Brain microvascular endothelial cell (primary cell): ENCODE data around the gene FBXL17.

ENCODE experiments used
- DNase-seq: peaks from one replicate; pipeline ENCODE4 v3.0.0-alpha.2; 2020
- H3K27ac ChIP-seq: fragments of 250-450 bp; sonication (Bioruptor Pico); 2 replicates; pipeline ENCODE4 v1.5.1; 2020; ENCODE audit warnings: mild to moderate bottlenecking, moderate library complexity
- H3K27me3 ChIP-seq: fragments of 250-450 bp; sonication (Bioruptor Pico); replicated peaks from 2 replicates; pipeline ENCODE4 v1.5.1; 2020; ENCODE audit warnings: mild to moderate bottlenecking
- H3K36me3 ChIP-seq: fragments of 250-450 bp; sonication (Bioruptor Pico); replicated peaks from 2 replicates; pipeline ENCODE4 v1.5.1; 2020; ENCODE audit warnings: mild to moderate bottlenecking
- H3K4me3 ChIP-seq: 2 replicates; pipeline ENCODE4 v1.5.1; 2011; ENCODE audit warnings: low read depth, mild to moderate bottlenecking, control low read depth, low read length, moderate library complexity
- in situ Hi-C: cut with HindIII; loops from 2 replicates; pipeline ENCODE4 v1.10.0; 2017; ENCODE audit warnings: low sequenced_read_pairs, low pct_ligation_motif_present
- TF ChIP-seq, protein P1 (sequence below): IDR thresholded peaks from 2 replicates; pipeline ENCODE4 v1.5.1; 2011; ENCODE audit warnings: low read depth, mild to moderate bottlenecking, moderate library complexity, low read length, control low read depth, inconsistent platforms; ENCODE audit errors: missing control alignments

FBXL17 gene

DNA sequence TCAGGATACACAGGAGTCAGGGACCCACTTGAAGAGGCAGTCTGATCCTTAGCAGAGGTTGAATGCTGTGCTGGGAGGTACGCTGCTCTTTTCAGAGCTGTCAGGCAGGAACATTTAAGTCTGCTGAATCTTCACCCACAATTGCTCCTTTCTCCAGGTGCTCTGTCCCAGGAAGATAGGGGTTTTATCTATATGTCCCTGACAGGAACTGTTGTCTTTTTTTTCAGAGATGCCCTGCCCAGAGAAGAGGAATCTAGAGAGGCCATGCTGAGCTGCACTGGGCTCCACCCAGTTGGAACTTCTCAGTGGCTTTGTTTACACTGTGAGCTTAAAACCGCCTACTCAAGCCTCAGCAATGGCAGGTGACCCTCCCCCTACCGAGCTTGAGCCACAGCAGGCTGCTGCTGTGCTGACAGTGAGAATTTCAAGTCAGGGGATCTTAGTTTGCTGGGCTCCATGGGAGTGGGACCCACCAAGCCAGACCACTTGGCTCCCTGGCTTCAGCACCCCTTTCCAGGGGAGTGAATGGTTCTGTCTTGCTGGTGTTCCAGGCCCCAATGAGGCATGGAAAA, 169.0 kb downstream of the FBXL17 start:
- H3K36me3 ChIP-seq: no peaks in the 10 kb centered on the region
- no peak overlapping the region for H3K27ac ChIP-seq
- H3K4me3 ChIP-seq: no peak overlapping the region
- H3K27me3 ChIP-seq: no peaks in the 10 kb centered on the region
- TF ChIP-seq, protein P1, sequence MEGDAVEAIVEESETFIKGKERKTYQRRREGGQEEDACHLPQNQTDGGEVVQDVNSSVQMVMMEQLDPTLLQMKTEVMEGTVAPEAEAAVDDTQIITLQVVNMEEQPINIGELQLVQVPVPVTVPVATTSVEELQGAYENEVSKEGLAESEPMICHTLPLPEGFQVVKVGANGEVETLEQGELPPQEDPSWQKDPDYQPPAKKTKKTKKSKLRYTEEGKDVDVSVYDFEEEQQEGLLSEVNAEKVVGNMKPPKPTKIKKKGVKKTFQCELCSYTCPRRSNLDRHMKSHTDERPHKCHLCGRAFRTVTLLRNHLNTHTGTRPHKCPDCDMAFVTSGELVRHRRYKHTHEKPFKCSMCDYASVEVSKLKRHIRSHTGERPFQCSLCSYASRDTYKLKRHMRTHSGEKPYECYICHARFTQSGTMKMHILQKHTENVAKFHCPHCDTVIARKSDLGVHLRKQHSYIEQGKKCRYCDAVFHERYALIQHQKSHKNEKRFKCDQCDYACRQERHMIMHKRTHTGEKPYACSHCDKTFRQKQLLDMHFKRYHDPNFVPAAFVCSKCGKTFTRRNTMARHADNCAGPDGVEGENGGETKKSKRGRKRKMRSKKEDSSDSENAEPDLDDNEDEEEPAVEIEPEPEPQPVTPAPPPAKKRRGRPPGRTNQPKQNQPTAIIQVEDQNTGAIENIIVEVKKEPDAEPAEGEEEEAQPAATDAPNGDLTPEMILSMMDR: no peak
- in situ Hi-C loops: no loop called here
- DNase-seq: peak; percentile 51

DNA sequence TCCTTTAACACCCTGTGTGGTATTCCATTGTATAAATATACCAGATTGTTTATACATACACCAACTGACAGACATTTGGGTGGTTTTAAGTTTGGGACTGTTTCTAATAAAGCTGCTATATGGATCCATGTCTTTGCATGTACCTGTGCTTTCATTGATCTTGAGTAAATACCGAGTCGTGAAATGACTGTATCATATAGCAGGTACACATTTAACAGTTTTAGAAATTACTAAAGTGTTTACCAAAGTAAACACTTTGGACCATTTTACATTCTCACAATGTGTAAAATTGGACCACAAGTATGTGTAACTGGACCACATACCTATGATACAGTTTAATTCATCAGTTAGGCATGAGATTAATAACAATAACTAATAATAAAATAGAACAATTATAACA, 175.2 kb downstream of the FBXL17 start:
- H3K27me3 ChIP-seq: no peaks in the 10 kb centered on the region
- H3K36me3 ChIP-seq: no peaks in the 10 kb centered on the region
- in situ Hi-C loops: no loop called here
- H3K27ac ChIP-seq: no peak overlapping the region
- TF ChIP-seq, protein P1: no peak
- no peak for DNase-seq
- no peak overlapping the region for H3K4me3 ChIP-seq

DNA sequence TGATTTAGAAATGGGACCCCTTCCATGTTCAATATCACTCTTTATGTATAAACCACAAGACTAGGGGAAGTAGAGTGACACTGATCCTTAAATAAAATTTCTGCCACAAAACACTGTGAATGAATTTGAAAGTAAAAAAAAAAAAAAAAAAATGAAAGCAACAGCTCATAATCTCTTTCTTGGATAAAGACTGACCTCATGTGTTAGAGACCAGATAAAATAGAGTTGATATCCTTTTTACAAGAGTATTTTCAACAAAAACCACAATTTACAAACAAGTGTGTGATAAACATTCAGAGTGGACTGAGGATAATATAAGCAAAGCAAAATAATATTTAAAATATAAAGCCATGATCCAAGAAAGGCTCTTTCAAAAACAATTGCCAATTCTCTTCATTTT, 180.2 kb downstream of the FBXL17 start:
- H3K27ac ChIP-seq: no peak overlapping the region
- no peaks in the 10 kb centered on the region for H3K27me3 ChIP-seq
- DNase-seq: no peak
- H3K4me3 ChIP-seq: no peak overlapping the region
- in situ Hi-C loops: no loop called here
- no peaks in the 10 kb centered on the region for H3K36me3 ChIP-seq
- TF ChIP-seq, protein P1: no peak

GRCh38 chr5:108196276-108196675, 185.6 kb downstream of the FBXL17 start:
- no peak overlapping the region for H3K4me3 ChIP-seq
- no peak overlapping the region for H3K27ac ChIP-seq
- no peaks in the 10 kb centered on the region for H3K36me3 ChIP-seq
- H3K27me3 ChIP-seq: no peaks in the 10 kb centered on the region
- in situ Hi-C loops: no loop called here
- DNase-seq: no peak
- TF ChIP-seq, protein P1: no peak

DNA sequence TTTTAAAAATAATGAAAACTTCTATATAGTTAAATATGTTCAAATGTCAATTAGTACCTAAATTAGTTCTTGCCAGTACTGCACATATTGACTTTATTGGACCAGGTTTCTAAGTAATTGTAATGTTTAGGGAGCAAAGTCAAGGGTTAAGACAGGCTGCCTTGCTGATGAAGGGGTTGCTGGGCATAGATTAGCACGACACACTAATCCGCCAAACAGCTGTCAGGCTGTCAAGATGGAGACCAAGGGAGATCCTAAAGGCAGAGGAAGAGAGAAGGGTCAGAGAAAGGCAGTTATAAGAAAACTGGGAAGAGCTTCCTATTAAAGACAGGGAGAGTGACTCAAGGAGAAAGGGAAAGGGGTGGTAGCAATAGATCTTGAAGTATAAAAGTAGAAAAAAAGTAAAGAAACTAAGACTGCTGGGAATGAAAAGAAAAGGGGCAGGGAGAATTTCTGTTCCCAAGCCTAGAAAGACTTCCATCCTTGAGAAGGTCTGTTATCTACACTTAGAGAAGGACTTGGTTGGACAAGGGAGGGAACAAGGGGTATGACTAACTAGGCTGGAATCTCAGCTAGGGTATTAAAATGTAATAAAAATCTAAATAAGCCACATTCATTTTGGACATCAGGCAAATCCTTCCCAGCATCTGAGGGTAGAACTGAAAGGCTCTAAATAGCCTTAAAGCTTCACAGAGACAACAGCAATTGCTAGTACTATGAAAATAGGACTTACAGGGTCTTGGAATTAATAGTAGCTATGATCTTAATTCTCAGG, 188.7 kb downstream of the FBXL17 start:
- in situ Hi-C loops: no loop called here
- no peak overlapping the region for H3K4me3 ChIP-seq
- H3K27me3 ChIP-seq: no peaks in the 10 kb centered on the region
- H3K27ac ChIP-seq: no peak overlapping the region
- TF ChIP-seq, protein P1: no peak
- peak; percentile 61 for DNase-seq
- H3K36me3 ChIP-seq: no peaks in the 10 kb centered on the region

GRCh38 chr5:108184940-108185339, 197.0 kb downstream of the FBXL17 start:
- H3K4me3 ChIP-seq: no peak overlapping the region
- no peaks in the 10 kb centered on the region for H3K27me3 ChIP-seq
- DNase-seq: no peak
- no peak overlapping the region for H3K27ac ChIP-seq
- in situ Hi-C loops: no loop called here
- TF ChIP-seq, protein P1: no peak
- no peaks in the 10 kb centered on the region for H3K36me3 ChIP-seq
